H1 (cell line): ENCODE measurements around the gene MAP2K5.

ENCODE experiments used
- ATF2 ChIP-seq: IDR thresholded peaks from 2 replicates; pipeline ENCODE4 v1.6.1; 2012; ENCODE audit warnings: low read length, inconsistent platforms
- BRCA1 ChIP-seq: IDR thresholded peaks from 2 replicates; pipeline ENCODE4 v1.6.1; 2012; ENCODE audit warnings: low read depth, low read length, improper control_type of control experiment
- CEBPB ChIP-seq: IDR thresholded peaks from 2 replicates; pipeline ENCODE4 v1.6.1; 2012; ENCODE audit warnings: low read depth, low read length
- CTCF ChIP-seq, 3 experiments: IDR thresholded peaks; 1 replicate in 2 of 3; 2 replicates in 1 of 3; pipeline versions ENCODE4 v1.5.1 to v1.6.1; 2011; ENCODE audit warnings: low read length in 3 of 3, mild to moderate bottlenecking in 3 of 3, inconsistent platforms in 2 of 3, low read depth in 1 of 3, moderate library complexity in 1 of 3; ENCODE audit not compliant: insufficient read depth in 1 of 3; ENCODE audit errors: control extremely low read depth in 1 of 3
- EZH2 ChIP-seq: fragments of 200-600 bp; sonication (generic); IDR thresholded peaks from 2 replicates; pipeline ENCODE4 v1.7.1; 2012; ENCODE audit warnings: low read depth, mild to moderate bottlenecking, moderate library complexity, low read length, inconsistent platforms; ENCODE audit not compliant: severe bottlenecking
- HDAC6 ChIP-seq: IDR thresholded peaks from one replicate; pipeline ENCODE4 v1.7.1; 2012; ENCODE audit warnings: low read depth, mild to moderate bottlenecking, inconsistent platforms, low read length, moderate library complexity
- POLR2A ChIP-seq, 2 experiments: IDR thresholded peaks; 1 replicate in 1 of 2; 2 replicates in 1 of 2; pipeline ENCODE4 v1.6.1; 2011; ENCODE audit warnings: low read depth in 2 of 2, low read length in 2 of 2, mild to moderate bottlenecking in 2 of 2; ENCODE audit errors: control extremely low read depth in 1 of 2
- POLR2AphosphoS5 ChIP-seq: IDR thresholded peaks from 2 replicates; pipeline ENCODE4 v1.6.1; 2011; ENCODE audit warnings: low read depth, low read length
- RFX5 ChIP-seq: IDR thresholded peaks from 2 replicates; pipeline ENCODE4 v1.6.1; 2011; ENCODE audit warnings: low read depth, low read length, improper control_type of control experiment, borderline replicate concordance
- SRF ChIP-seq: IDR thresholded peaks from 2 replicates; pipeline ENCODE4 v1.6.1; 2011; ENCODE audit warnings: mild to moderate bottlenecking, low read depth, low read length, moderate library complexity

GRCh38 chr15:67528513-67528912 lies 14.0 kb upstream of the MAP2K5 start:
- TF ChIP-seq CTCF (IDR thresholded peaks at IDR 0.05; ENCODE audit: control extremely low read depth in 1 of 3, insufficient read depth in 1 of 3, low read depth in 1 of 3, low read length in 3 of 3) (no peak), POLR2A (IDR thresholded peaks at IDR 0.05; ENCODE audit: control extremely low read depth in 1 of 2, low read depth in 2 of 2, low read length in 2 of 2) (no peak), CEBPB (no peak), EZH2 (no peak), ATF2 (no peak), SRF (no peak), HDAC6 (no peak), POLR2AphosphoS5 (no peak), RFX5 (no peak), BRCA1 (no peak)
